ENCODE data around the gene RMC1.

DNA sequence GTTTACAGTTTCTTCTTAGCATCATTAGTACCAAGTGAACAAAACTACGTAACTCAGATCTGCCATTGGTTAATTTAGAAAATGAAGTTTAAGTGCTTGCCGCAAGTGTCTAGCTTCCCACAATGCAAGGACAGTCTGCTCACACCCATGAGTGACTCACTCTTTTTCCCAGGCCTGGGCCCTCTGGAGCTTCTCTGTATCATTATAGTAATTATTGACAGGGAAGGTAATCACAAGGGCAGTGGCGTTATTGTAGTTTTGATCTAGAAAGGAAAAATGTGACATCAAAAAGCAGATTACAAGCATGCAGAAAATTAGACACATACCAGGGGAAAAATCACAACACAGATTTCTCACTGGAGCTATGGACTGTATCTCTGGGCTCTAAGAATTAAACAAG, 44.5 kb downstream of the RMC1 start:
- TF ChIP-seq POLR2AphosphoS5 (IDR thresholded peaks at IDR 0.05; ENCODE audit: low read depth, low read length): no peak
- no peak for TF ChIP-seq TAF1 (IDR thresholded peaks at IDR 0.05; ENCODE audit: borderline replicate concordance, insufficient read depth, low read length)
- TF ChIP-seq SIN3A (IDR thresholded peaks at IDR 0.05; ENCODE audit: borderline replicate concordance, insufficient read depth, low read length): no peak
